Measurements from ENCODE around the gene PPEF1.

DNA sequence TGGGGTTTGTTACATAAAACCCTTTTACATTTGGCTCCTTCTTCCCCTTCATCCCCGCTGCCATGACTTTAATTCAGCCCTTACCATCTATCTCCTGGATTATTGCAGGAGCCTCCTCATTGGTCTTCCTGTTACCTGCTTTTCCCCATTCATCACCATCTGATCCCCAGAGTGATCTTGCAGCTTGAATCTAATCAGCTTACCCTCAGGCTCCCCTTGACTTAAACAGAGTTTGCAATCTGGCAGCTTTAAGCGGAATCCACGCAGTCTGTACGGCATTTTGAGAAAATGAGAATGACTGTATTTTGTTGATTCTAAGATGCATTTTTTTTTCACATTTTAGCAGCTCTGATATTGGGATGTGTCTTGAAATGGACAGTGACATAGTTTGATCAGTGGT, 14.9 kb upstream of the PPEF1 start:
- TF ChIP-seq, protein P1, sequence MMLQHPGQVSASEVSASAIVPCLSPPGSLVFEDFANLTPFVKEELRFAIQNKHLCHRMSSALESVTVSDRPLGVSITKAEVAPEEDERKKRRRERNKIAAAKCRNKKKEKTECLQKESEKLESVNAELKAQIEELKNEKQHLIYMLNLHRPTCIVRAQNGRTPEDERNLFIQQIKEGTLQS (IDR thresholded peaks at IDR 0.05): no peak
- TF ChIP-seq, protein P2, sequence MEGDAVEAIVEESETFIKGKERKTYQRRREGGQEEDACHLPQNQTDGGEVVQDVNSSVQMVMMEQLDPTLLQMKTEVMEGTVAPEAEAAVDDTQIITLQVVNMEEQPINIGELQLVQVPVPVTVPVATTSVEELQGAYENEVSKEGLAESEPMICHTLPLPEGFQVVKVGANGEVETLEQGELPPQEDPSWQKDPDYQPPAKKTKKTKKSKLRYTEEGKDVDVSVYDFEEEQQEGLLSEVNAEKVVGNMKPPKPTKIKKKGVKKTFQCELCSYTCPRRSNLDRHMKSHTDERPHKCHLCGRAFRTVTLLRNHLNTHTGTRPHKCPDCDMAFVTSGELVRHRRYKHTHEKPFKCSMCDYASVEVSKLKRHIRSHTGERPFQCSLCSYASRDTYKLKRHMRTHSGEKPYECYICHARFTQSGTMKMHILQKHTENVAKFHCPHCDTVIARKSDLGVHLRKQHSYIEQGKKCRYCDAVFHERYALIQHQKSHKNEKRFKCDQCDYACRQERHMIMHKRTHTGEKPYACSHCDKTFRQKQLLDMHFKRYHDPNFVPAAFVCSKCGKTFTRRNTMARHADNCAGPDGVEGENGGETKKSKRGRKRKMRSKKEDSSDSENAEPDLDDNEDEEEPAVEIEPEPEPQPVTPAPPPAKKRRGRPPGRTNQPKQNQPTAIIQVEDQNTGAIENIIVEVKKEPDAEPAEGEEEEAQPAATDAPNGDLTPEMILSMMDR (IDR thresholded peaks at IDR 0.05; ENCODE audit: low read depth, low read length, missing input control): no peak
- no peak for TF ChIP-seq RAD21 (IDR thresholded peaks at IDR 0.05)
